Muscle layer of duodenum (tissue), 2 donors: ENCODE results near the gene AK5.
A peak's percentile ranks its signal among the peaks of the same experiment; 100 is the strongest.
"Not testable (repeated sequence)": the region's sequence is repeated elsewhere in the genome, so short reads cannot be mapped to it uniquely, and the experiment has no call there.

Source experiments
- H3K27ac ChIP-seq: one replicate; pipeline ENCODE4 v1.7.0; 2013; ENCODE audit warnings: mild to moderate bottlenecking, low read length
- H3K27me3 ChIP-seq: one replicate; pipeline ENCODE4 v1.7.0; 2013; ENCODE audit warnings: low read depth, mild to moderate bottlenecking, control low read depth, low read length
- H3K36me3 ChIP-seq, 2 donors: one replicate each; pipeline ENCODE4 v1.7.0; 2013; ENCODE audit warnings: low read length in 2 of 2, control low read depth in 1 of 2, mild to moderate bottlenecking in 1 of 2; ENCODE audit not compliant: insufficient read depth in 2 of 2, control insufficient read depth in 1 of 2
- H3K4me1 ChIP-seq, 2 donors: one replicate each; pipeline ENCODE4 v1.7.0; 2013; ENCODE audit warnings: low read length in 2 of 2, mild to moderate bottlenecking in 2 of 2, control low read depth in 1 of 2, moderate library complexity in 1 of 2; ENCODE audit not compliant: insufficient read depth in 2 of 2, control insufficient read depth in 1 of 2
- H3K4me3 ChIP-seq, 2 donors: one replicate each; pipeline ENCODE4 v1.7.0; 2013; ENCODE audit warnings: low read length in 2 of 2, low read depth in 1 of 2, mild to moderate bottlenecking in 1 of 2
- H3K9me3 ChIP-seq, 2 donors: one replicate each; pipeline ENCODE4 v1.7.0; 2013; ENCODE audit warnings: low read length in 2 of 2, control low read depth in 1 of 2, mild to moderate bottlenecking in 1 of 2; ENCODE audit not compliant: control insufficient read depth in 1 of 2
- donor health status: healthy.

The AK5 gene

GRCh38 chr1:77418055-77418454 is 136.2 kb downstream of the AK5 start:
- not testable (repeated sequence) for H3K27me3 ChIP-seq, H3K9me3 ChIP-seq, H3K36me3 ChIP-seq, H3K4me3 ChIP-seq, H3K4me1 ChIP-seq, H3K27ac ChIP-seq

- Histone ChIP-seq H3K27ac (no peak overlapping the region), H3K4me3 (no peak overlapping the region), H3K9me3 (no peaks in the 10 kb centered on the region), H3K36me3 (no peaks in the 10 kb centered on the region), H3K27me3 (no peaks in the 10 kb centered on the region), H3K4me1 (no peaks in the 10 kb centered on the region)
Observed at GRCh38 chr1:77421504-77422233, 139.8 kb downstream of the AK5 start.

DNA sequence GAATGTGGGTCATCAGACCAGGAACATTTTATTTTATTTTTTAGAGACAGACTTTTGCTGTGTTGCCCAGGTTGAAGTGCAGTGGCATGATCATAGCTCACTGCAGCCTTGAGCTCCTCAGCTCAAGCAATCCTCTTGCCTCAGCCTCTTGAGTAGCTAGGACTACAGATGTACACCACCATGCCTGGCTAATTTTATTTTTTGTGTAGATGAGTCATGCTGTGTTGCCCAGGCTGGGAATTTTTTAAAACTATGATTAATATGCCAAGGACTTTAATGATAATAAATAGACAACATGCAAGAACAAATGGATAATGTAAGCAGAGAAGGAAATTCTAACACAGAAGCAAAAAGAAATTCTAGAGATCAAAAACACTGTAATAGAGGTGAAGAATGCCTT is 142.4 kb downstream of the AK5 start:
- no peaks in the 10 kb centered on the region for H3K36me3 ChIP-seq
- H3K4me3 ChIP-seq, result no peak overlapping the region
- no peaks in the 10 kb centered on the region for H3K27me3 ChIP-seq
- peaks cover 8% of the 10 kb centered on the region in 2 donors for H3K9me3 ChIP-seq
- H3K4me1 ChIP-seq, result no peaks in the 10 kb centered on the region
- H3K27ac ChIP-seq, result no peak overlapping the region

- Histone ChIP-seq H3K36me3 (no peaks in the 10 kb centered on the region), H3K9me3 (peaks cover 8% of the 10 kb centered on the region in 2 donors), H3K4me3 (no peak overlapping the region), H3K27me3 (no peaks in the 10 kb centered on the region), H3K4me1 (no peaks in the 10 kb centered on the region), H3K27ac (no peak overlapping the region)
Observed at GRCh38 chr1:77428068-77428467, 146.2 kb downstream of the AK5 start.

DNA sequence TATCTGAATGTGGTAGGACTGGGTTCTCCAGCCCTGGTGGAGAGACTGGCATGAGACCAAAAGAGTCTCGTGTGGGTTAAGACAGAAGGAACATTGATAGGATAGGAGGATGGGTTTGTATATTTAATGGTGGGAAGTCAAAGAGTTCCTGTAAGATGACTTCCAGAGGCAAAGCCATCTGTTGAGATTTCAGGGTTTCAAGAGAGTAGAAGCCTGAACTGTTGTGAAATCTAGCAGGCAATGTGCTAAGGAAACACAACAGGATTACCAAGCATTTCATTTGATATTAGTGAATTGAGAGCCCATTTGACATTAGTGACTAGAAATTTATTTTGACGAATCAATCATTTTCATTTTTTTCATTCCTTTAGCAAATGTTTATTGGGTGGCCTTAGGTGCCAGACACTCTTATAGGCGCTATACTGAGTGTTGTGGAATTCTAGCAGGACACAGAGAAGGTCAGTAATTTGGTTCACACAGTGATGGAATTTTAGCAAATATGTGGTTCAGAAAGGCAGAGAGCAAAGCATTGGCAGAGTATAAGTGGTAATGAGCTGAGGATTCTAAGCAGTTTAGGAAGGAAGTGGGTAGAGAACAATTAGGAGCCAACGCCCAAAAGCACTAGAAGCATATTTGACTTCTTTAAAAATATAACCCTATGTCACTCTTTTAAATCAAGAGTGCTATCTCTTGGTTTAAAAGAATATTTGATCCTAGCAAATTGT is 149.3 kb downstream of the AK5 start:
- H3K27ac ChIP-seq, result no peak overlapping the region
- H3K27me3 ChIP-seq, result no peaks in the 10 kb centered on the region
- H3K9me3 ChIP-seq, result peaks cover 8% of the 10 kb centered on the region in 2 donors
- no peaks in the 10 kb centered on the region for H3K36me3 ChIP-seq
- no peaks in the 10 kb centered on the region for H3K4me1 ChIP-seq
- no peak overlapping the region for H3K4me3 ChIP-seq

GRCh38 chr1:77433934-77434333 is 152.1 kb downstream of the AK5 start:
- H3K27ac ChIP-seq, result no peak overlapping the region
- no peak overlapping the region for H3K4me3 ChIP-seq
- H3K27me3 ChIP-seq, result no peaks in the 10 kb centered on the region
- peaks cover 0 to 13% of the 10 kb centered on the region in 2 donors for H3K4me1 ChIP-seq
- no peaks in the 10 kb centered on the region for H3K9me3 ChIP-seq
- no peaks in the 10 kb centered on the region for H3K36me3 ChIP-seq

DNA sequence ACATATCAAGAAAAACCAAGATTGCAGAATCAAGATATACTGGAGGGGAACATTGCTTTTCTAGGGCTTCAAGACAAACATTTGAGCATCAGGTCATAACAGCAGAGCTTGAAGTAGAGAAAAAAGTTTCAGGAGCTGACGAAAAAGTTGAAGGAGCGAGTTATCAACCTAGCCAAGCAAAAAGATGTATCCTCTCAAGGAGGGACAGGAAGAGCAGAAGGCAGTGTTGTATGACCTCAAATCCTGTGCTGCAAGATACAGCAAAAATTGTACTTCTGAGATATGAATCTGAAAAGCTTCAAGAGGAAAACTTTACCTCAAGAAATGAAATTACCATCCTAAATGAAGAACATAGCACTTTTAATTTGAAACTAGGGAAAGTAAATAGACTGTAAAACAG is 153.1 kb downstream of the AK5 start:
- H3K36me3 ChIP-seq, result no peaks in the 10 kb centered on the region

GRCh38 chr1:77438236-77438913 is 156.6 kb downstream of the AK5 start:
- Histone ChIP-seq H3K4me3 (peak overlapping the region; percentile 27 to 39), H3K9me3 (no peaks in the 10 kb centered on the region), H3K4me1 (peaks cover 0 to 13% of the 10 kb centered on the region in 2 donors), H3K36me3 (no peaks in the 10 kb centered on the region), H3K27ac (no peak overlapping the region), H3K27me3 (no peaks in the 10 kb centered on the region)

More for the DNA sequence above, 153.1 kb downstream of the AK5 start:
- Histone ChIP-seq H3K4me1 (peaks cover 0 to 13% of the 10 kb centered on the region in 2 donors), H3K9me3 (no peaks in the 10 kb centered on the region), H3K27me3 (no peaks in the 10 kb centered on the region), H3K27ac (no peak overlapping the region), H3K4me3 (no peak overlapping the region)

- Histone ChIP-seq H3K27ac (no peak overlapping the region), H3K9me3 (no peaks in the 10 kb centered on the region), H3K4me1 (no peaks in the 10 kb centered on the region), H3K36me3 (no peaks in the 10 kb centered on the region), H3K4me3 (no peak overlapping the region), H3K27me3 (no peaks in the 10 kb centered on the region)
Observed at GRCh38 chr1:77446841-77447555, 165.2 kb downstream of the AK5 start.

DNA sequence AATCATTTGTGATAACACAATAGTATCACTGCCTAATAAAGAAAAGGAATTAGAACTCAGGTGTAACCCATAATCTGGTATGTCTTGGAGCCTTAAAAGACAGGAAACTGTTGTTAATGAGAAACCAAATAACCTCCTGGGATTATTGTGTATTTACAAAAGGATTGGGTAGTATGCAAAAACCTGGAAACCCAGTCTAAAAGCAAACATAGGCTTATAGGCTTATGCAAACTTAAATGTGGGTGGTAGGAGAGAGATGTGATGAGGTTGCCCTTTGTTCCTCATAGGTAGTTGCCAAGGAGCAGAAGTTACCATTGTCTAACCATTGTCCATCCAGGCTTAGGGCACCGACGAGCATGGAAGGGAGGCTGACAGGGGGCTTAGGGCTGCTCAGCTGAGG is 165.8 kb downstream of the AK5 start:
- Histone ChIP-seq H3K4me3 (no peak overlapping the region), H3K4me1 (no peaks in the 10 kb centered on the region), H3K9me3 (no peaks in the 10 kb centered on the region), H3K36me3 (no peaks in the 10 kb centered on the region), H3K27ac (no peak overlapping the region), H3K27me3 (no peaks in the 10 kb centered on the region)

GRCh38 chr1:77459881-77460280 is 178.1 kb downstream of the AK5 start:
- Histone ChIP-seq H3K27me3 (no peaks in the 10 kb centered on the region), H3K36me3 (no peaks in the 10 kb centered on the region), H3K27ac (no peak overlapping the region), H3K9me3 (no peaks in the 10 kb centered on the region), H3K4me1 (no peaks in the 10 kb centered on the region), H3K4me3 (no peak overlapping the region)
